ENCODE measurements around the gene CTBS.

GRCh38 chr1:84620720-84621313 lies 46.6 kb upstream of the CTBS start:
- TF ChIP-seq KDM5A (IDR thresholded peaks at IDR 0.05; ENCODE audit: low read length) (no peak), SP1 (IDR thresholded peaks at IDR 0.05; ENCODE audit: low read depth, low read length) (no peak), RAD21 (IDR thresholded peaks at IDR 0.05 in 1 of 2, conservative IDR thresholded peaks at IDR 0.05 in 1 of 2; ENCODE audit: low read depth in 2 of 2, low read length in 2 of 2) (peak; percentile 43 to 48), MAX (IDR thresholded peaks at IDR 0.05) (peak; percentile 42; the same call in 1 of the 2 replicates), CBX5 (IDR thresholded peaks at IDR 0.05; ENCODE audit: low read depth, low read length) (no peak), GTF2F1 (IDR thresholded peaks at IDR 0.05; ENCODE audit: borderline replicate concordance, low read depth, low read length) (no peak), CTCF (IDR thresholded peaks at IDR 0.05; ENCODE audit: control extremely low read depth in 1 of 3, insufficient read depth in 1 of 3, low read depth in 1 of 3, low read length in 3 of 3) (peak; percentile 71 to 78 (median 74)), NRF1 (IDR thresholded peaks at IDR 0.05; ENCODE audit: low read depth, low read length) (no peak), RNF2 (IDR thresholded peaks at IDR 0.05; ENCODE audit: borderline replicate concordance, low read depth, low read length, missing control alignments, poor library complexity, severe bottlenecking) (no peak), YY1 (IDR thresholded peaks at IDR 0.05; ENCODE audit: low read depth, low read length) (no peak)

All from H1 (cell line).